H9 (cell line): ENCODE measurements around the gene TEX48. TPM values are rescaled to one million over a fixed set of nuclear protein-coding genes. Genes with fewer than 3 reads are reported as not detected.

ENCODE experiments used
- DNase-seq: peaks from one replicate; pipeline ENCODE4 v3.0.0-alpha.2; 2017
- H2AFZ ChIP-seq: one replicate; pipeline ENCODE4 v1.6.1; 2013; ENCODE audit warnings: mild to moderate bottlenecking, low read length, control low read depth, moderate library complexity
- H2AK5ac ChIP-seq: 2 replicates; pipeline ENCODE4 v1.6.1; 2013; ENCODE audit warnings: low read length, control low read depth, mixed read lengths; ENCODE audit not compliant: insufficient read length
- H2BK120ac ChIP-seq: one replicate; pipeline ENCODE4 v1.6.1; 2013; ENCODE audit warnings: low read depth, mild to moderate bottlenecking, low read length, control low read depth, inconsistent platforms; ENCODE audit not compliant: poor library complexity, severe bottlenecking
- H2BK12ac ChIP-seq: 2 replicates; pipeline ENCODE4 v1.6.1; 2013; ENCODE audit warnings: low read length, control low read depth, mixed read lengths, low read depth; ENCODE audit not compliant: insufficient read length
- H2BK15ac ChIP-seq: 2 replicates; pipeline ENCODE4 v1.6.1; 2013; ENCODE audit warnings: low read depth, low read length, control low read depth
- H2BK20ac ChIP-seq: one replicate; pipeline ENCODE4 v1.6.1; 2013; ENCODE audit warnings: low read depth, mild to moderate bottlenecking, low read length, control low read depth, inconsistent platforms; ENCODE audit not compliant: poor library complexity, severe bottlenecking
- H2BK5ac ChIP-seq: 2 replicates; pipeline ENCODE4 v1.6.1; 2013; ENCODE audit warnings: low read length, control low read depth, mixed read lengths; ENCODE audit not compliant: insufficient read length
- H3K14ac ChIP-seq: 2 replicates; pipeline ENCODE4 v1.6.1; 2013; ENCODE audit warnings: low read length, control low read depth; ENCODE audit not compliant: insufficient read depth
- H3K18ac ChIP-seq: 2 replicates; pipeline ENCODE4 v1.6.1; 2013; ENCODE audit warnings: low read depth, mild to moderate bottlenecking, mixed read lengths, low read length, control low read depth; ENCODE audit not compliant: insufficient read length
- H3K23ac ChIP-seq: 2 replicates; pipeline ENCODE4 v1.6.1; 2013; ENCODE audit warnings: low read length, control low read depth, mixed read lengths, low read depth; ENCODE audit not compliant: insufficient read length
- H3K23me2 ChIP-seq: 2 replicates; pipeline ENCODE4 v1.6.1; 2013; ENCODE audit warnings: low read depth, mild to moderate bottlenecking, mixed read lengths, low read length, control low read depth; ENCODE audit not compliant: insufficient read length, poor library complexity, severe bottlenecking
- H3K27ac ChIP-seq: 2 replicates; pipeline ENCODE4 v1.5.1; 2013; ENCODE audit warnings: low read length, control low read depth, mixed read lengths, low read depth; ENCODE audit not compliant: insufficient read length
- H3K27me3 ChIP-seq: 2 replicates; pipeline ENCODE4 v1.6.1; 2013; ENCODE audit warnings: low read length, control low read depth, inconsistent platforms; ENCODE audit not compliant: insufficient read depth
- H3K4ac ChIP-seq: 2 replicates; pipeline ENCODE4 v1.6.1; 2013; ENCODE audit warnings: low read depth, mild to moderate bottlenecking, control low read depth, inconsistent platforms, low read length, moderate library complexity
- H3K4me1 ChIP-seq: 2 replicates; pipeline ENCODE4 v1.6.1; 2013; ENCODE audit warnings: low read length, control low read depth, inconsistent platforms; ENCODE audit not compliant: insufficient read depth
- H3K4me2 ChIP-seq: 2 replicates; pipeline ENCODE4 v1.6.1; 2013; ENCODE audit warnings: low read length, control low read depth, mixed read lengths; ENCODE audit not compliant: insufficient read length, insufficient read depth
- H3K56ac ChIP-seq: 2 replicates; pipeline ENCODE4 v1.6.1; 2013; ENCODE audit warnings: low read depth, mild to moderate bottlenecking, mixed read lengths, low read length, control low read depth; ENCODE audit not compliant: insufficient read length
- H3K79me1 ChIP-seq: 2 replicates; pipeline ENCODE4 v1.6.1; 2013; ENCODE audit warnings: low read depth, mild to moderate bottlenecking, moderate library complexity, low read length, control low read depth, inconsistent platforms; ENCODE audit not compliant: insufficient read depth, poor library complexity, severe bottlenecking
- H3K79me2 ChIP-seq: 2 replicates; pipeline ENCODE4 v1.6.1; 2013; ENCODE audit warnings: low read length, control low read depth, inconsistent platforms; ENCODE audit not compliant: insufficient read depth
- H3K9ac ChIP-seq: 2 replicates; pipeline ENCODE4 v1.6.1; 2013; ENCODE audit warnings: low read length, control low read depth, mixed read lengths; ENCODE audit not compliant: insufficient read length; ENCODE audit errors: extremely low read depth
- H3K9me3 ChIP-seq: one replicate; pipeline ENCODE4 v1.6.1; 2013; ENCODE audit warnings: low read depth, low read length, inconsistent platforms; ENCODE audit not compliant: control insufficient read depth
- H3T11ph ChIP-seq: one replicate; pipeline ENCODE4 v1.6.1; 2013; ENCODE audit warnings: mild to moderate bottlenecking, low read length, control low read depth, inconsistent platforms
- H4K20me1 ChIP-seq: one replicate; pipeline ENCODE4 v1.6.1; 2013; ENCODE audit not compliant: control insufficient read depth, insufficient read length, insufficient read depth
- H4K5ac ChIP-seq: 2 replicates; pipeline ENCODE4 v1.6.1; 2013; ENCODE audit warnings: low read depth, mild to moderate bottlenecking, mixed read lengths, low read length, control low read depth; ENCODE audit not compliant: insufficient read length
- H4K8ac ChIP-seq: replicated peaks from 2 replicates; pipeline ENCODE4 v1.6.1; 2013; ENCODE audit warnings: low read length, control low read depth, mixed read lengths, low read depth; ENCODE audit not compliant: insufficient read length
- H4K91ac ChIP-seq: 2 replicates; pipeline ENCODE4 v1.6.1; 2013; ENCODE audit warnings: low read depth, mild to moderate bottlenecking, moderate library complexity, mixed read lengths, low read length, control low read depth; ENCODE audit not compliant: insufficient read length
- H3K27ac Mint-ChIP-seq, 3 experiments: 2 replicates in 2 of 3; 3 replicates in 1 of 3; pipeline ENCODE4 v1.8.0; 2020 to 2021; ENCODE audit warnings: mixed read lengths in 3 of 3, mild to moderate bottlenecking in 1 of 3, moderate library complexity in 1 of 3
- H3K27me3 Mint-ChIP-seq: 2 replicates; pipeline ENCODE4 v1.8.0; 2021; ENCODE audit warnings: low read depth, mild to moderate bottlenecking, moderate library complexity, mixed read lengths
- H3K36me3 Mint-ChIP-seq, 3 experiments: 2 replicates in 2 of 3; 3 replicates in 1 of 3; pipeline ENCODE4 v1.8.0; 2020 to 2021; ENCODE audit warnings: low read depth in 3 of 3, mixed read lengths in 3 of 3; ENCODE audit not compliant: insufficient read depth in 1 of 3
- H3K4me1 Mint-ChIP-seq, 2 experiments: 2 replicates each; pipeline ENCODE4 v1.8.0; 2020; ENCODE audit warnings: mixed read lengths in 2 of 2
- H3K4me3 Mint-ChIP-seq, 2 experiments: 2 replicates in 1 of 2; 3 replicates in 1 of 2; pipeline ENCODE4 v1.8.0; 2020 to 2021; ENCODE audit warnings: mild to moderate bottlenecking in 2 of 2, mixed read lengths in 2 of 2, moderate library complexity in 1 of 2
- H3K9me3 Mint-ChIP-seq, 2 experiments: 2 replicates in 1 of 2; 3 replicates in 1 of 2; pipeline ENCODE4 v1.8.0; 2020; ENCODE audit warnings: mild to moderate bottlenecking in 2 of 2, mixed read lengths in 2 of 2, moderate library complexity in 1 of 2
- WGBS: extraction: QIAGEN DNeasy Blood & Tissue Kit; methylation state at CpG from one replicate; pipeline ENCODE4 v1.1.7; 2013; ENCODE audit warnings: missing lambda C conversion rate, low lambda C conversion rate, mixed read lengths; ENCODE audit not compliant: insufficient read length; ENCODE audit errors: extremely low coverage; 5-methylcytosine and 5-hydroxymethylcytosine counted together
- total RNA-seq: library from RNA; stranded (reverse); gene quantifications from 2 replicates; pipeline ENCODE4 v1.2.1, GENCODE V29; 2021
- TF ChIP-seq, protein P1 (sequence below): fragments of 200-600 bp; sonication (generic); conservative IDR thresholded peaks from 3 replicates; pipeline ENCODE4 v1.8.0; 2021; ENCODE audit warnings: antibody characterized with exemption, mild to moderate bottlenecking

The TEX48 gene
- total RNA-seq, 1 experiment from 2014 or later = not detected

DNA sequence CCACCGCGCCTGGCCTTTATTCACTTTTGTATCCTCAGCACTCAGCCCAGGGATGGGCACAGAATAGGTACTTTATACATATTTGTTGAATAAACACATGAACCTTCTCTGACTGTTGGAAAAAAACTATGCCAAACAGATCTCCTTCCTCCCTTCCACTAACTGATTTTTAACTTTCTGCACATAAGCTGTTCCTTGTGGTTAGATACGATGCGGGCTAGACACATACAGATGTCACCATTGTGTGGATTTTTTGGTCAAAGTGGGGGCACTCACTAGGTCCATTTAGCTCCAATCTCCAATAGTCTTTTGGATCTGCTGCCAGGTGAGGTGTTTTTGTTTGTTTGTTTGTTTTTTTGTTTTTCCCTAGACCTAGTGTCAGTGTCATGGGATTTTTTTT, 5.1 kb downstream of the TEX48 start:
- Histone ChIP-seq H2BK120ac (no peak overlapping the region), H3K9ac (no peak overlapping the region), H2BK15ac (no peak overlapping the region), H3K27ac (no peak overlapping the region), H3K14ac (no peak overlapping the region), H3K56ac (no peak overlapping the region), H3T11ph (no peak overlapping the region), H3K9me3 (no peaks in the 10 kb centered on the region), H3K4ac (no peak overlapping the region), H4K91ac (no peak overlapping the region), H4K5ac (no peak overlapping the region), H3K27me3 (no peaks in the 10 kb centered on the region), H4K8ac (no peak overlapping the region), H4K20me1 (no peaks in the 10 kb centered on the region), H3K79me1 (no peaks in the 10 kb centered on the region), H3K4me2 (no peak overlapping the region), H2BK12ac (no peak overlapping the region), H3K4me1 (no peaks in the 10 kb centered on the region), H3K79me2 (no peaks in the 10 kb centered on the region), H2AFZ (no peak overlapping the region), H3K18ac (no peak overlapping the region), H2BK5ac (no peak overlapping the region), H3K23ac (no peak overlapping the region), H2AK5ac (no peak overlapping the region), H2BK20ac (no peak overlapping the region), H3K23me2 (no peaks in the 10 kb centered on the region)
- Mint-ChIP-seq H3K4me1 (peaks cover 13 to 14% of the 10 kb centered on the region in 2 experiments), H3K36me3 (no peaks in the 10 kb centered on the region), H3K27ac (no peak overlapping the region), H3K4me3 (no peak overlapping the region), H3K27me3 (peaks cover 37% of the 10 kb centered on the region), H3K9me3 (no peaks in the 10 kb centered on the region; a peak in 1 of 5 replicates)
- no CpG with 5 or more reads among the region's 4 CpGs for whole genome bisulfite sequencing
- no peak for DNase-seq
- TF ChIP-seq, protein P1, sequence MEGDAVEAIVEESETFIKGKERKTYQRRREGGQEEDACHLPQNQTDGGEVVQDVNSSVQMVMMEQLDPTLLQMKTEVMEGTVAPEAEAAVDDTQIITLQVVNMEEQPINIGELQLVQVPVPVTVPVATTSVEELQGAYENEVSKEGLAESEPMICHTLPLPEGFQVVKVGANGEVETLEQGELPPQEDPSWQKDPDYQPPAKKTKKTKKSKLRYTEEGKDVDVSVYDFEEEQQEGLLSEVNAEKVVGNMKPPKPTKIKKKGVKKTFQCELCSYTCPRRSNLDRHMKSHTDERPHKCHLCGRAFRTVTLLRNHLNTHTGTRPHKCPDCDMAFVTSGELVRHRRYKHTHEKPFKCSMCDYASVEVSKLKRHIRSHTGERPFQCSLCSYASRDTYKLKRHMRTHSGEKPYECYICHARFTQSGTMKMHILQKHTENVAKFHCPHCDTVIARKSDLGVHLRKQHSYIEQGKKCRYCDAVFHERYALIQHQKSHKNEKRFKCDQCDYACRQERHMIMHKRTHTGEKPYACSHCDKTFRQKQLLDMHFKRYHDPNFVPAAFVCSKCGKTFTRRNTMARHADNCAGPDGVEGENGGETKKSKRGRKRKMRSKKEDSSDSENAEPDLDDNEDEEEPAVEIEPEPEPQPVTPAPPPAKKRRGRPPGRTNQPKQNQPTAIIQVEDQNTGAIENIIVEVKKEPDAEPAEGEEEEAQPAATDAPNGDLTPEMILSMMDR = no peak
